ENCODE measurements around the gene ZSCAN21. TPM values are rescaled to one million over a fixed set of nuclear protein-coding genes. Genes with fewer than 3 reads are reported as not detected.

ZSCAN21 gene
- total and polyA plus RNA-seq, 10 of the 15 experiments (the other 5 are each of a cell fraction or from before 2014, with no cell fraction given), result 1.9 to 9.6 (median 7.1) TPM

GRCh38 chr7:100021297-100021696, 28.3 kb upstream of the ZSCAN21 start:
- ChIA-PET CTCF (interaction anchor here (0.6 to 1.5 kb wide), 3 partner anchors 23 to 367 kb away, joined by 3 read pairs; no protein-coding TSS in a partner anchor), RAD21 (ENCODE audit: unreplicated experiment) (interaction anchor here (0.7 kb wide), 1 partner anchor 28 kb away, joined by 3 read pairs; the partner anchor contains the start of gene ZSCAN21), POLR2A (no interaction called here), SMC1A (ENCODE audit: uncharacterized antibody, unreplicated experiment) (interaction anchor here (0.7 to 1.5 kb wide), 6 partner anchors 9 to 955 kb away, joined by 3 to 4 read pairs (median 3); no protein-coding TSS in a partner anchor)
- H3K9me3 ChIP-seq (replicated peaks; ENCODE audit: control insufficient read depth, insufficient read depth, low read length), result no peaks in the 10 kb centered on the region
- no peak overlapping the region for H2AFZ ChIP-seq (ENCODE audit: control insufficient read depth, low read depth, low read length)
- no peak overlapping the region for H3K4me2 ChIP-seq (ENCODE audit: control insufficient read depth, insufficient read depth)
- no peak for TF ChIP-seq E4F1 (IDR thresholded peaks at IDR 0.05; ENCODE audit: borderline replicate concordance, partially characterized antibody)
- TF ChIP-seq RUNX3 (IDR thresholded peaks at IDR 0.05; ENCODE audit: low read length), result no peak
- TF ChIP-seq, protein P1, sequence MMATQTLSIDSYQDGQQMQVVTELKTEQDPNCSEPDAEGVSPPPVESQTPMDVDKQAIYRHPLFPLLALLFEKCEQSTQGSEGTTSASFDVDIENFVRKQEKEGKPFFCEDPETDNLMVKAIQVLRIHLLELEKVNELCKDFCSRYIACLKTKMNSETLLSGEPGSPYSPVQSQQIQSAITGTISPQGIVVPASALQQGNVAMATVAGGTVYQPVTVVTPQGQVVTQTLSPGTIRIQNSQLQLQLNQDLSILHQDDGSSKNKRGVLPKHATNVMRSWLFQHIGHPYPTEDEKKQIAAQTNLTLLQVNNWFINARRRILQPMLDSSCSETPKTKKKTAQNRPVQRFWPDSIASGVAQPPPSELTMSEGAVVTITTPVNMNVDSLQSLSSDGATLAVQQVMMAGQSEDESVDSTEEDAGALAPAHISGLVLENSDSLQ (IDR thresholded peaks at IDR 0.05), result 0 out of 2 replicates have a peak, but pooled peaks have one; percentile 15
- no peak overlapping the region for H3K4me3 ChIP-seq
- H3K27me3 ChIP-seq (replicated peaks in 1 of 2; ENCODE audit: control insufficient read depth in 2 of 2, insufficient read depth in 2 of 2, low read length in 1 of 2), result no peaks in the 10 kb centered on the region
- WGBS (ENCODE audit: insufficient coverage, insufficient replicate concordance, low lambda C conversion rate, missing lambda C conversion rate), result 92% methylated on average over 3 of the region's 3 CpGs
- peaks cover 9 to 11% of the 10 kb centered on the region in 2 experiments for H3K36me3 ChIP-seq (ENCODE audit: control insufficient read depth in 2 of 2, insufficient read depth in 2 of 2, low read length in 1 of 2)
- no peak for DNase-seq (ENCODE audit: low read depth, low spot score)
- H3K27ac ChIP-seq (ENCODE audit: control insufficient read depth, insufficient read depth), result no peak overlapping the region
- H3K4me1 ChIP-seq (ENCODE audit: control insufficient read depth, insufficient read depth, low read length), result peaks cover 9% of the 10 kb centered on the region
- H3K79me2 ChIP-seq (ENCODE audit: control insufficient read depth, insufficient read depth, low read length), result peaks cover 37% of the 10 kb centered on the region
- H3K9ac ChIP-seq (ENCODE audit: control insufficient read depth, insufficient read depth, low read length), result no peak overlapping the region
- in situ Hi-C loops (cut with MboI), result no loop called here
- no peak for ATAC-seq
- H4K20me1 ChIP-seq (ENCODE audit: control insufficient read depth, insufficient read depth), result no peaks in the 10 kb centered on the region
- no TSS peak for BruUV-seq (replicated peaks)
- intact Hi-C loops (cut with micrococcal nuclease; ENCODE audit: unreplicated experiment), result no loop called here
- FAIRE-seq, result no peak

All from GM12878 (cell line).